Measurements from ENCODE around the gene PRDX6.

The PRDX6 gene

GRCh38 chr1:173476197-173476664, 904 bp upstream of the PRDX6 start:
- no peak for DNase-seq (ENCODE audit: low spot score)
- TF ChIP-seq CTCF (IDR thresholded peaks at IDR 0.05; ENCODE audit: extremely low read depth, insufficient read depth, missing control alignments) = no peak
- in situ Hi-C loops (cut with MboI; ENCODE audit: low pct_unique_long_range_greater_than_20kb, low sequenced_read_pairs, unreplicated experiment) = no loop called here

DNA sequence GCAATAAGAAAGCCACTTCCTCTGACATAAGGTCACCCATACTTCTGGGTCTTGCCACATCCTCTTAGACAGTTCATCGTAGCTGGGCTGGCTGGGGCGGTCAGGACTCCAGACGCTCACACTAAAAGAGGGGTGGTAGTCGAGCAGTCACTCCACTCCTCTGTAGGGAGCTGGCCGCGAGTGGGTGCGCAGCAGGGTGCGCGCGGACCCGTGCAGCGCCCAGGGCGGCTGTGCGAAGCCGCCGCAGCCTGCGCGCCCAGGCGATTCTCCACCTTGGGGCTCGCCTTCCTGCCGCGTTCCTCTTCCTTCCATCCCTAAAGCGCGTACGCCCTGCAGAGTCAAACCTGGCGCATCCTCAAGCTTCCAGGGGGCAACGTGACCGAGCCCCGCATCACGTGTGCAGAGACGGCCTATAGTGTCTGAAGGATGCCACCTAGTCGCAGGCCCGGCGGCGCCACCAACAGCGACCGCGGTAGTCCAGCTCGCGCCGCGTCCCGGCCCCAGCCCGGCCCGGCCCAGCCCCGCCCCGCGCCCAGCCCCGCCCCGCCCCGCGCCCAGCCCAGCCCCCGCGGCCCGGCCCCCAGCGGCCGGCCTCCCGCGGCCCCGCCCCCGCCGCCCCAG, 360 bp upstream of the PRDX6 start:
- peak; percentile 95 for DNase-seq (ENCODE audit: low spot score)
- in situ Hi-C loops (cut with MboI; ENCODE audit: low pct_unique_long_range_greater_than_20kb, low sequenced_read_pairs, unreplicated experiment) = no loop called here

DNA sequence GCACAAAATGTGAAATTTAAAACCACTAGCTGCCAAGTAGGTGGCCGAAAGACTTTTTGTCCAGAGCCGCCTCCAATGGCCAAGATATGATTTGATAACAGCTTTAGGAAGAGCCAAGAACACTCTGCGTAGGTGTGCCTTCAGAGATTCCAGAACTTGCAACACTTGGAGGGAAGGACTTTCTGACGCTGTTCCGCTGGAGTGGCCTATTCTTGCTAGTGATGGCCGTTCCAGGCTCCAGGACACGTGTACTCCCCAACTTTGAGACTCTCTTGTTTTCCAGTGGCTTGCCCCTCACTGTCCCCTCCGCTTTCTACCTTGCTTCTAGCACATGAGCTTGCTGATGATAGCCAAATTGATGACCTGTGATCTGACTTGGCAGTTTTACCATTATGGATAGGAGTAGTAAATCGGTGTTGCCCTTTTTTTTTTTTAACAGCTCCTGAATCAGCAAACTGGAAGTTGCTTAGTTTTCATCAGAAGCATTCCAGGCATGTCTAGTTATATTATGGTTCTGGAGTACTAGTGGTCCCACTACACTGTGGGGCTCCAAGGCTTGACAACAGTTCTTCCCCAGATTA, 1.0 kb downstream of the PRDX6 start:
- in situ Hi-C loops (cut with MboI; ENCODE audit: low pct_unique_long_range_greater_than_20kb, low sequenced_read_pairs, unreplicated experiment) = no loop called here
- TF ChIP-seq CTCF (IDR thresholded peaks at IDR 0.05; ENCODE audit: extremely low read depth, insufficient read depth, missing control alignments) = no peak
- DNase-seq (ENCODE audit: low spot score) = peak; percentile 20

More for the DNA sequence above, 360 bp upstream of the PRDX6 start:
- peak; percentile 17 for TF ChIP-seq CTCF (IDR thresholded peaks at IDR 0.05; ENCODE audit: extremely low read depth, insufficient read depth, missing control alignments)

- in situ Hi-C loops (cut with MboI; ENCODE audit: low pct_unique_long_range_greater_than_20kb, low sequenced_read_pairs, unreplicated experiment) = no loop called here
- DNase-seq (ENCODE audit: low spot score) = no peak
- TF ChIP-seq CTCF (IDR thresholded peaks at IDR 0.05; ENCODE audit: extremely low read depth, insufficient read depth, missing control alignments) = no peak
Measured at GRCh38 chr1:173479649-173480048, 2.5 kb downstream of the PRDX6 start.

DNA sequence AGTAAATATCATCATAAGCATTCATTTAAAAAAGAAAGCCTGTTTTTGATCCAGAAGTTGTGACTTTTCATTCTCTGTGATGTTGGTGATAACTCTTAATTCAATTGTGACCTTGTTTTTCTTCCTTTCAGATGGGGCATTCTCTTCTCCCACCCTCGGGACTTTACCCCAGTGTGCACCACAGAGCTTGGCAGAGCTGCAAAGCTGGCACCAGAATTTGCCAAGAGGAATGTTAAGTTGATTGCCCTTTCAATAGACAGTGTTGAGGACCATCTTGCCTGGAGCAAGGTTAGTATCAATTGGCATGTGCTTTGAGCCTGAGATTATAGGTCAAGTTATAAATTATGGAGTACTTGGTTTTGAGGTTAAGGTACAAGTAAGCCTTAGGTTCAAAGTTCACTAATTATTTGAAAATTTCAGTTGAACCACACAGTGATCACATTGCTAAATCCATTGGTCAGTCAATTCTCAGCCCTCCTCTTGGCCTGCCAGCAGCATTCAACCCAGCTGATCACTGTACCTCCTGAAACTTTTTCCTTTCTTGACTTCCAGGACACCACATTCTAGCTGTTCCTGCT, 4.1 kb downstream of the PRDX6 start:
- DNase-seq (ENCODE audit: low spot score) = no peak
- in situ Hi-C loops (cut with MboI; ENCODE audit: low pct_unique_long_range_greater_than_20kb, low sequenced_read_pairs, unreplicated experiment) = no loop called here
- TF ChIP-seq CTCF (IDR thresholded peaks at IDR 0.05; ENCODE audit: extremely low read depth, insufficient read depth, missing control alignments) = no peak

DNA sequence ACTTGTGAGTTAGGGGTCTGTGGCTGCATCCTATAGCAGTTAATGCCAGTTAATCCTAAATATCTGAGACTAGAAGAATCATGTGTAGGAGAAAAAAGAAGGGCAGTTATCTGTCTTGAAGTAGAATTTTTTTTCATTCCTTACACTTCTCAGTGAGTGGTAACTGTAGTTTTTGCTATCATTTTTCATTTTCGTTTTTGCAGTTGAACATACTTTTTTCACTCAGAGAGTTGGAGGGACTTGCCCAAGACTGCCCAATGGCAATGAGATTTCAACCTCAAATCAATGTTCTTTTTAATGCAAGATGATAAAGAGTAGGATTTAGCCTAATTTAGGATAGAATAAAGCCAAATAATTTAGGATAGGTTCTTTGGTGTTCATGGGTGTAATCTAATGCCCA, 5.5 kb downstream of the PRDX6 start:
- in situ Hi-C loops (cut with MboI; ENCODE audit: low pct_unique_long_range_greater_than_20kb, low sequenced_read_pairs, unreplicated experiment) = no loop called here
- TF ChIP-seq CTCF (IDR thresholded peaks at IDR 0.05; ENCODE audit: extremely low read depth, insufficient read depth, missing control alignments) = no peak
- DNase-seq (ENCODE audit: low spot score) = no peak
